NCI-H2196 treated with DMSO at 0.1 percent for 48 hours (cell line): ENCODE results near the gene CUX1.

Experiments
- DNase-seq: peaks from one replicate; lab custom pipeline; 2025; ENCODE audit not compliant: unreplicated experiment; lab: John Stamatoyannopoulos, UW

The CUX1 gene

DNA sequence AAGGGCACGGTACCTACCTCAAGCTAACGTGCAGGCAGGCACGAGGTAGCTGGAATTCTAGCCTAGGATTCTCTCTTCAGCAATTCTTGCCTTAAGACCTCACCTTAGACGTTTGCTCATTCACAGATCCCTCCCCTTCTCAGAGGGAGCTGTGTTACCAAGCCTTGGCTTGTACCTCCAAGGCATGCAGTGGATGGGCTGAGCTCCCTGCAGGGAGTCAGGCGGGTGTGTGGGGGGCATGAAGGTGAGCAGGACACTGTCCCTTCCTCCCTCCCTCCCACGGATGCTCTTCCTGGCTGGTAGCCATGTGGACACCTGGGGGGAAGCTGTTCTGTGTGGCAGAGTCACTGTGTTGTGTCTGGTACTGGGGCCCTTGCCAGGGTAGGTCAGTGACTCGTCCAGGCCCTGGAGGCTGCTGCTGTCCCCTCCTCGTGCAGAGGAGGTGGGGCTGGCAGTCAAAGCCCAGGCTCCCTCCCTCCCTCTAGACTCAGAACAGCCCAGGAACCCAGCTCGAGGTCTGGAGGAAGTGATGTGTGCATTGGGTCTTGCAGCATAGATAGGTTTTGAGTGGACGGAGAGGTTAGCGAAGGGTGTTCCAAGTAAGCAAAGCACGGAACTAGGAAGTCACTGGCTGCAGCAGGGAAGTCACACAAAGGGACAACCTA is 247.1 kb downstream of the CUX1 start:
- no peak for DNase-seq

DNA sequence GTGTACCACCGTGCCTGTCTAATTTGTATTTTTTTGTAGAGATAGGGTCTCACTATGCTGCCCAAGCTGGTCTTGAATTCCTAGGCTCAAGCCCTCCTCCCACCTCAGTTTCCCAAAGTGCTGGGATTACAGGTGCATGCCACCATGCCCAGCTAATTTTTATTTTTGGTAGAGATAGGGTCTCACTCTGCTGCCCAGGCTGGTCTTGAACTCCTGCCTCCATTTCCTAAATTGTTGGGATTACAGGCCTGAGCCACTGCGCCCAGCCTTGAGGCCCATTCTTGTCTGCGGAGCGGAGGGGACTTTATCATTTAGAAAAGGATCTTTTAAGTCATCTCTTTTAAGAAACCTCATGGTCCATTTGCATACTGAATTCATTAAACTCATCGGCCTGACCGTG is 247.8 kb downstream of the CUX1 start:
- no peak for DNase-seq

DNA sequence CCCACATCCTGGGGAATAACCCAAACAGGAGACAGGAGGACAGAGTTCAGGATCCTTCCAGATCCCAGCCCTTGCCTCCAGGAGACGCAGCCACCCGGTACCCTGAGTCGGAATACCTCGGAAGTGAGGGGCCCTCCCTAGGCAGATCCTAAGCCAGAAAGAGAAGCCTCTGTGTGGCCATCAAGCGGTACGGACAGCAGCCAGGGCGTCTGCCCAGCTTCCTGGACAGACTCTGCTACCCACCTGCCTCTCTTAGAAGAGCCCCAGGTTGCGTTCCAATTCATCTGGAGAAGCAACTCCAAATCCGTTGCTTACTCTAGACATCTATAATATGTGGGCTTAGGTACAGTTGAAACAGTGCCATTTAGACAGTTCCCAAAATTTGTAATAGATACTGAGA is 249.1 kb downstream of the CUX1 start:
- DNase-seq, result no peak

DNA sequence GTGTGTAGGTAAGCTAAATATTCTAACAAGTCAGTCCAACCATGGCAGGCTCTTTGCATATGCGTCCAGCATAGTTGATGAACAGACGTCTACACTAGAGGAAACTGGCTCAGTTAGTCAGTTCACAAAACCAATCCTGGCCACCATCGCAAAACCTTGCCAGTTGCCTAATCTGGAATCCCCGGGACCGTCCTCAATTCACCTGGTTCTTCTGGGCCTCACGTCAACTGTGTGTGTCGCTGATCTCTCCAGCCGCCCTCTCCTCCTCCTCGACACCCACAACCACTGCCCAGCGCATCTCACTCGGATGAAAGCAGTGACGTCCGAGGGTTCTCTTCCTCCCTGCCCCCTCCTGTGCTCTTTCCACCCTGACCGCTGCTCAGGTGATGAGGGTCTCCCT is 251.4 kb downstream of the CUX1 start:
- DNase-seq, result no peak

DNA sequence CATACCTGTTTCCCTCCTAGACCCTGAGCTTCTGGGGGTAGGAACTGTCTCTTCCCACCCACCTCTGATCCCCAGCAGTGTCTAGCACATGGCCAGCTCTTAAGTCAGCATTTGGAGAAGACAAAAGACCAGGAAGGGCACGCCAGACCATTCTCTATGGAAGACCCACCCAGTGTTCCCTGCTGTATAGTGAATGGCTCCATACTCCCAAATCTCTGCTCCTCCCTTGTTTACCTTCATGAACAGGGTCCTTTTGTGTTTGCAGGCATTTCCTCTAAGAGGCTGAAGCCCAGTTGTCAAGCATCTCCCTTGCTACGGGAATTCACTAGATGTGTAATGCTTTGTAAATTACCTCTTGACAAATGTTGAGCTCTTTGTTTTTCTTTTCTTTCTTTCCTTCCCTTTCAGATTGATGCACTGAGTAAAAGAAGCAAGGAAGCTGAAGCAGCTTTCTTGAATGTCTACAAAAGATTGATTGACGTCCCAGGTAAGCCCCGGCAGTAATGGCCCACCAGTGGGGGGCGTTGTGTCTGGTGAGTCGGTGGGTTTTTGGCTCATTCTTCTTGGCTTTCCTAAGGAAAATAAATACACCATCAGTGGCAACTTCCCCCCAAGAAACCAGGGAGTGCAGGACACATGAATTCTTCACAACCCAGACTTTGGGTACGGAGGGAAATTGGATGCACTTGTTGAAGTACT is 252.7 kb downstream of the CUX1 start:
- DNase-seq, result no peak

DNA sequence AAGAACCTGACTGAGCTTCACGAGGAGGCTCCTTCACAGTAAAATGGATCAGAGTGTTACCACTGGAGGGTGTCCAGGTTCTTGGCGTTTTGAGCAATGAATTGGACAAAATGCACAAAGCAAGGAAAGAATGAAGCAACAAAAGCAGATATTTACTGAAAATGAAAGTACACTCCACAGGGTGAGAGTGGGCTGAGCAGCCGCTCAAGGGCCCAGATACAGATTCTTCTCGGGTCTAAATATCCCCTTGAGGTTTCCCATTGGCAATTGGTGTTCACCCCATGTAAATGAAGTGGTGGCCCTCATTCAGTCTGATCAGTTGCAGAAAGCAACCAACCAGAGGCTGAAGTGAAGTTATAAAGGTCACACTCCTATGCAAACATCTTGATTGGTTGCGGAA is 254.6 kb downstream of the CUX1 start:
- DNase-seq, result no peak

DNA sequence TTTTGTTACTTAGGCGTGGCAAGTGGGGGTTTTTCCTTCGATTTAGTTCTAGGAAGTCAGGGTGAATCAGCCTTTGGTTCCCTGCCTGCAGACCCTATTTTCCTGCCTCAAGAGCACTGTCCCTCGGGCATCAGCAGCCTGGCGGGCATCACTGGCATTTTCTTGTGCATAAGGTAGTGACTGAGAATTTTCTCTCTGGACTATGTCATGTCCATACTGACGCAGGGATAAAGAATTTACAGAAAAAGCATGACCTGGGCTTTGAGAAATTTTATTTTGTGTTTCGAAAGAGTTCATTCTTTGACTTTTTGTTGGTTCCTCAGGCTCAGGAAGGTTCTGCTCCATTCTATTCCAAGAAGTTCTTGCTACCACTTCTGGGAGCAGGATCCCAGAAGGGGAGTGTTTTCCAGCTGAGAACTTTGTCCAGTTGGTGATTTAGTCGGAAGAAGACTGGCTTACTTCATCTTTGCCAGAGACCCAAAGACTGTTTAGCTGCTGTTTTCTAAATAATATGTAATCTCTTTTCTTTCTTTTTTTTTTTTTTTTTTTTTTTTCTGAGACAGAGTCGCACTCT is 255.3 kb downstream of the CUX1 start:
- no peak for DNase-seq

DNA sequence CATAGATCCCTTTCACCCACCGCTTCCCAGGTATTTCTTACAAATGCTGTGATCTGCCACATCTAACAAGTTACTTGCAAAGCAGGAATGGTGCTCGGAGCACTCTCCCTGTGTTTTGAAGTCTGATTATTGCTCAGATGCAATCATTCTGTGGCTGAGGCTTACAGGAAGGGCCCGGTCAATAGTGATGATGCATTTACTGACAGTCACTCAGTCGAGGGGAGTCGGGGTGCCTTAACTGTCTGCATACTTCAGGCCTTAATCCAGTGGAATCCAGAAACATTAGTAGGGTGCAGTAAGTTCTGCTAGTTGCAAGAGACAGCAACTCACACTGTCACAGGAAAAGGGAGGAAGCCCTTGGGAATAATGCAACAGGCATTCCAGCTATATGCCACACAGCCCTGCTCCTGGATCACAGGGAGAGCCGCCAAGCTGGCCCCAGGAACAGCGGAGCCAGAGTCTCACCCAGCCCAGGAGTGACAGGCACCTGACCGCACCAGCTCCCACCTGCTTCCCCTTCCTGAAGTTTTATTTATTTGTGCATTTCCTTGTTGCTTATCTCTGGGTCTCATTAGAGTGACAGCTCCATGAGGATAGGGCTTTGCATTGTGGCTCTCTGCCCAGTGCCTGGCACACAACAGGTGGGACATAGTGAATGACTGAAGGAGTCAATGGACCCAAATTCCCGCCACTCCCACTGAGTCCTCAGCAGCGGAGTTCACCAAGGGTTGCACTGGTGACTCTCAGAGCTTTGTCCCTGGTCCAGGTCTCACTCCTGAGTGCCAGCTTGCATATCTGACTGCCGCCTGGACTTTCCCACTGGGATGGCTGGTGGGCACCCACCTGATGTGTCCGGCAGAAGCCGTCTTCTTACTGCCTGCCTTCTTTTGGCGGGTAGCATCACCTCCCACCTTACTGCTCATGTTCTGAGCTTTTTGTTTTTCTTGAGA is 256.8 kb downstream of the CUX1 start:
- no peak for DNase-seq

DNA sequence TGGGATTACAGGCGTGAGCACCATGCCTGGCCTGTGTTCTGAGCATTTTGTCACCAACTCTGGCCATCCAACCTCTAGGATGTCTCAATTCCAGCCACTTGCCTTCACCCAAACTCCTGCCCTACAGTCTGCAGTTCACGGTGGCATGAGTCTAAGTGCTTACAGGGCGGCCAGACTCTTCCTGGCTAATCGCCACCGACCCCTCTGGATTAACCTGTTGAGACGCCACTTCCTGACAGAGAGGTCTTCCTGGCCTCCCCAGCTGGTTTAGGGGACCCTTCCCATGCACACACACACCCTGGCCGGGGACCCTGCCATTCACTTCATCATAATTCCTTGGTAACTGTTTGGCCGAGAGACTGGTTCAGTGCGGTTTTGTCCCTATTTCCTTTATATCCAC is 257.7 kb downstream of the CUX1 start:
- DNase-seq, result no peak

DNA sequence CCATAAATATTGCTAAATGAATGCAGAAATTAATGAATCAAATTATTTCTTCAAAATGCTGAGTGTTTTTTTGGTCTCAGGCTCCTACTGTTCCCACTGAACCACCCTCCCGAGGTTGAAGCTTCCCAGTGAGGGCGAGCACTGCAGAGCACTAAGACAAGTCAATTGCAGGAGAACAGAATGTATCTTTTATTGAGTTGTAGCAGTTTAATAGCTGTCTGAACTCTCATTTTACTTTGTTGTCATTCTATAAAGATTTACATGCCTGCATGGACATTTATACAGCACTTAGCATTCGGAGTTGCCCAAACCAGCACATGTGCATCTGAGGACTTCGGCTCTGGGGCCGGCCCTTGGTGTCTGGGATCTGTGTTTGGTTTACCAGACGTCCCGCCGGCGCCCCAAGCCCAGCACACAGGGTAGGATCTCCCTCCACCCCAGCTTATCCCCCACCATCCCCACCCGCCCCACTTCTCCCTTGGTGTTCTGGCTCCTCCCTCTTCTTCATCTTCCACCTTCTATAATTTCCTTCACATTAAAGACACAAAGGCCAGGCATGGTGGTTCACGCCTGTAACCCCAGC is 258.2 kb downstream of the CUX1 start:
- no peak for DNase-seq

DNA sequence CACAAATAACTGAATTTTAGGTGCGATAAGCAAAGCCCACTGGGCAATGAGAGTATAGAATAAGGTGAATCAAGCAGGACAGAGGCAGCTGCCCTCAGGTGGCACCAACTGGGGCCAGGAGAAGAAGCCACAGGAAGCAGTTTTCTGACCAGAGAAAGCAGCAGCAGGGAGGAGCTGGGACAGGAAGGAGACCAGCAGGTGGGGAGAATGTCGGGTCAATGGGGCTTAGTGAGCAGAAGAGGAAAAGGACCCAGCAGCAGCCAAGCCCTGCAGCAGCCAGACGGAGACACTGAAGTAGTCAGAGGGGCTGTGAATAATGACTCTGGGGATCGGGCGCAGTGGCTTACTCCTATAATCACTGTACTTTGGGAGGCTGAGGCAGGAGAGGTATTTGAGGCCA is 259.7 kb downstream of the CUX1 start:
- no peak for DNase-seq

DNA sequence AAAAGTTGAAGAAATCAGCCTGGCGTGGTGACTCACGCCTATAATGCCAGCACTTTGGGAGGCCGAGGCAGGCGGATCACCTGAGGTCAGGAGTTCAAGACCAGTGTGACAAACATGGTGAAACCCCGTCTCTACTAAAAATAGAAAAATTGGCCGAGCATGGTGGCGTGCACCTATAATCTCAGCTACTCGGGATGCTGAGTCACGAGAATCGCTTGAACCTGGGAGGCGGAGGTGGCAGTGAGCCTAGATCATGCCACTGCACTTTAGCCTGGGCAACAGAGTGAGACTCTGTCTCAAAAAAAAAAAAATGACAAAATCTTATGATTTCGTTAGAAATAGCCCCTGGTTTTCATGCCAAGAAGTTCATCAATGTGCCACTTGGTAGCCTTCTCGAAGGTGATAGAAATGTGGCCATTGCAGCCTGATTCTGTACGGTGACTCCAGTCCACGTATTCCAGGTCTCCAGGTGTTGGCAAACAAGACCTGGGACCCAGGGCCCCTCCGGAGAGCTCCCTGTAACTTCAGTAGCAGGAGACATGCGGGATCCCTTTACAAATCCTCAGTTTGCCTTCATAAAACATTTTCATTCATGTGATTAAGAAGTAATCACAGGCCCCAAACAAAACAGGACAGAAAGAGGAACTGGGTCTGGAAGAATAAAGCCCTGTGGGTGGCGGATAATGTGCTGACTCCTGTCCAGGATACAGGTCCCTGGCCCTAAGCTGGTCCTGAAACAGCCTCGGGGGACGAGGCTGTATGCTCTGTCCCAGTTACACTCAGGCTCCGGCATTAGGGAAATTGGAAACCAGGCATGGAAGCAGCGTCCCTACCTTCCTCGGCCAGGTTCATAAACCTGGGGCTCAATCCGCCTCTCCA is 262.0 kb downstream of the CUX1 start:
- no peak for DNase-seq

DNA sequence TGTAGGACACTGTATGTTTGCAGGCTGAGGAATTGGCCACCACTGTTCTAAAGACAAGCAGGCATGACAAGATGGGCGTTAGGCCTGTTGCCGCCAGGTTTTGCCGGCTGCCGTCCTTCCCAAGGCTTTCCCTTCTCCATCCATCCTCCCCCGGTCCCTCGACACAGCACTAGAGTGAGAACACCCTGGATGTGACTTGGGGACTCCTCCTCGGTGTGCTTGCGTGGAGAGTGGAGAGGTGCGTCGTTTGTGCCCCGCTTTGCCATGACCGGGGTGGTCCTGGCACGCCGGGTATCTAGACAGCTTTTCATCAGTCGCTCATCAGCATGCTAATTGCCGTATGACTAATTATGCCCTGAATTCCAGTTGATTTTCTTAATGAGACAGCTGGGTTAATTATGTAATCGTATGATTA is 262.6 kb downstream of the CUX1 start:
- no peak for DNase-seq

DNA sequence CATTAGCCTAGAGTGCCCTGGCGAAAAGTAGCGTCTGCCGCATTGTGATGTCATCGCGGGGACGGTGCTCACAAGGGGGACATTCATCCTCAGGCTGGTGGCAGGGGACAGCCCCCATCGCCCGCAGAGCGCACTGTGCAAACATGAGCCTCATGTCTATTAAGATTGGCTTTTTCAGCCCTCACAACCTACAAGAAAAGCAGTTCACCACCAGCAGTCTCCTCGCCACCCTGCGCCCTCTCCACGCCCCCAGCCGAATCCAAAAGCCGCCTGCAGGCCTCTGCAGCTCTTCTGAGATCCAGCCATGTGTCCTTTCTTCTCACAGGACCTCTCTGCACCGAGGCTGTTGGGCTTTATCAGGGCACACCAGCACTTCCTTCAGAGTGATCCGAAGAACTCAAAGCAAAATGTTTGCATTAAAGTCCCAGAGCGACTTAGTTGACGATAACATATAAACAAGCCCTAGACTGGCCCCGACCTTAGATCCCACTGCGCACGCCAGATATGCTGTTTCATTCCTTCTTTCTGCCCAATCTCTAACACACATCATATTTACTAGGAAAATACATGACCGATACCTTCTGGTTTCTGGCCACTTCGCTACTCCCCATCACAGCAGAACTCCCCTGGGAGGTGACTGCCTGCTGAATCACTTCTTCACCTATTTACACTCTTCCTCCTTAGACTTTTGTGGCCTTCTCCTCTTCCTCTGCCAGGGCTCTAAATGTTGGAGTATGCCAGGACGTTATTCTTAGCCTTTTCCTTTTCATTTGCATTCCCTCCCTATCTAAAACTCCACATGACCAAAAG is 263.2 kb downstream of the CUX1 start:
- DNase-seq, result no peak

DNA sequence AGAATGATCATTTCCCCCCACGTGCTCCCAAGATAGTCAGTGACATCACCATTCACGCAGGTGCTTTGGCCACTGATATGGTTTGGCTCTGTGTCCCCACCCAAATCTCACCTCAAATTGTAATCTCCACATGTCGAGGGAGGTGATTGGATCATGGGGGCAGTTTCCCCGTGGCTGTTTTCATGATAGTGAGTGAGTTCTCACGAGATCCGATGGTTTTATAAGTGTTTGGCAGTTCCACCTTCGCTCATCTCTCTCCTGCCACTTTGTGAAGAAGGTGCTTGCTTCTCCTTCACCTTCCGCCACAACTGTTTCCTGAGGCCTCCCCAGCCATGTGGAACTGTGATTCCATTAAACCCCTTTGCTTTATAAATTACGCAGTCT is 263.8 kb downstream of the CUX1 start:
- DNase-seq, result no peak

DNA sequence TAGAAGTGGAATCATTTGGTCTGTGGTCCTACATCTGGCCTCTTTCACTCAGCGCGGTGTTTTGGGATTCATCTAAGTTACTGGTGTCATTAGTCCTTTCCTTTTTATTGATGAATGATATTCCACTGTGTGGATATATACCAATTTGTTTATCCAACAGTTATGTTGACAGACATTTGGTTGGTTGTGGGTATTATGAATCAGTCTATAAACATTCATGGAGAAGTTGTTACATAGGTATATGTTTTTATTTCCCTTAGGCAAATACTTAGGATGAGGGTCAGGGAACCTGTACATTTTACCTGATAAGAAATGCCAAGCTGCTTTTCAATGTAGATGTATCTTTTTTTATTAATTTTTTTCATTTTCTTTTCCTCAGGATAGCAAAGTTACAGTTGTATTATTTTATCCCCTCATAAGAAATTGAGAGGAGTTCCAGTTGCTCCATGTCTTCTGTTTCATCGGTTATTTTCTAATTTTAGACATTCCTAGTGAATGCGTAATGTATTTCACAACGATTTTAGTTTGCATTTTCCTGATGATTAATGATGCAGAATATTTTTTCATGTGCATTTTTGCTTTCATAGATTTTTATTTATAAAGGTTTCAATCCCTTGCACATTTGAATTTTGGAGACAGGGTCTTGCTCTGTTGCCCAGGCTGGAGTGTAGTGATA is 265.4 kb downstream of the CUX1 start:
- no peak for DNase-seq

DNA sequence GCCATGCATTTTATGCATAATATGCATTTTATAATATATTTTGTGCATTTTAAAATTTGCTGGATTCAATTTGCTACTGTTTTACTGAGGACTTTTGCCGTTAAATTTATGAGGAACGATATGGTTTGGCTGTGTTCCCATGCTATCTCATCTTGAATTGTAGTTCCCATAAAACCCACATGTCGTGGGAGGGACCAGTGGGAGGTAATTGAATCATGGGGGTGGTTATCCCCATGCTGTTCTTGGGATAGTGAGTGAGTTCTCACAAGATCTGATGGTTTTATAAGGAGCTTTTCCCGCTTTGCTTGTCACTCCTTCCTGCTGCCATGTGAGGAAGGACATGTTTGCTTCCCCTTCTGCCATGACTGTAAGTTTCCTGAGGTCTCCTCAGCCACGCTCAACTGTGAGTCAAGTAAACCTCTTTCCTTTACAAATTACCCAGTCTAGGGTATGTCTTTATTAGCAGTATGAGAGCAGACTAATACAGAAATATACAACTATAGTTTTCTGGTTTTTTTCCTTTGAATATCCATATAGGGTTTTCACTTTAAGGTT is 267.9 kb downstream of the CUX1 start:
- DNase-seq, result no peak
